ENCODE measurements around the gene CCL26. TPM values are rescaled to one million over a fixed set of nuclear protein-coding genes. Genes with fewer than 3 reads are reported as not detected.
A peak's percentile ranks its signal among the peaks of the same experiment; 100 is the strongest.

CCL26 gene
- total and polyA plus RNA-seq, 4 donors: 1.9 to 2.0 TPM; not detected in 2

- no peaks in the 10 kb centered on the region for H3K4me1 ChIP-seq (ENCODE audit: control insufficient read depth in 1 of 2, insufficient read depth in 2 of 2, low read length in 2 of 2)
- ATAC-seq (ENCODE audit: low FRiP score) (no peak), DNase-seq (no peak)
- no peaks in the 10 kb centered on the region for H3K27me3 ChIP-seq (ENCODE audit: control insufficient read depth in 1 of 2, insufficient read depth in 2 of 2, low read length in 1 of 2)
- peaks cover 2% of the 10 kb centered on the region for H3K9me3 ChIP-seq (ENCODE audit: control insufficient read depth, low read length)
- H3K36me3 ChIP-seq (ENCODE audit: control insufficient read depth in 1 of 2, insufficient read depth in 2 of 2, low read length in 1 of 2): no peaks in the 10 kb centered on the region
- no peak overlapping the region for H3K27ac ChIP-seq (ENCODE audit: low read depth in 1 of 2, low read length in 2 of 2)
- H3K4me3 ChIP-seq (ENCODE audit: low read length in 2 of 2): no peak overlapping the region
- WGBS, 2 donors: 49 to 56% methylated on average over 3 of the region's 3 CpGs
- intact Hi-C loops (cut with DNase I): no loop called here
Measured at GRCh38 chr7:75813084-75813483, 41.1 kb upstream of the CCL26 start.

GRCh38 chr7:75811894-75812678, 40.1 kb upstream of the CCL26 start:
- H3K4me1 ChIP-seq (ENCODE audit: control insufficient read depth in 1 of 2, insufficient read depth in 2 of 2, low read length in 2 of 2): no peaks in the 10 kb centered on the region
- H3K36me3 ChIP-seq (ENCODE audit: control insufficient read depth in 1 of 2, insufficient read depth in 2 of 2, low read length in 1 of 2): no peaks in the 10 kb centered on the region
- intact Hi-C loops (cut with DNase I): no loop called here
- no peak for ATAC-seq (ENCODE audit: low FRiP score)
- H3K9me3 ChIP-seq (ENCODE audit: control insufficient read depth, low read length): peaks cover 9% of the 10 kb centered on the region
- DNase-seq: no peak
- no peaks in the 10 kb centered on the region for H3K27me3 ChIP-seq (ENCODE audit: control insufficient read depth in 1 of 2, insufficient read depth in 2 of 2, low read length in 1 of 2)
- H3K4me3 ChIP-seq (ENCODE audit: low read length in 2 of 2): no peak overlapping the region
- no peak overlapping the region for H3K27ac ChIP-seq (ENCODE audit: low read depth in 1 of 2, low read length in 2 of 2)
- WGBS, 2 donors: 86 to 90% methylated on average over 11 of the region's 11 CpGs

- Histone ChIP-seq H3K36me3 (ENCODE audit: control insufficient read depth in 1 of 2, insufficient read depth in 2 of 2, low read length in 1 of 2) (no peaks in the 10 kb centered on the region), H3K9me3 (ENCODE audit: control insufficient read depth, low read length) (peaks cover 16% of the 10 kb centered on the region), H3K27ac (ENCODE audit: low read depth in 1 of 2, low read length in 2 of 2) (no peak overlapping the region), H3K4me1 (ENCODE audit: control insufficient read depth in 1 of 2, insufficient read depth in 2 of 2, low read length in 2 of 2) (no peaks in the 10 kb centered on the region), H3K27me3 (ENCODE audit: control insufficient read depth in 1 of 2, insufficient read depth in 2 of 2, low read length in 1 of 2) (no peaks in the 10 kb centered on the region), H3K4me3 (ENCODE audit: low read length in 2 of 2) (no peak overlapping the region)
- no peak for DNase-seq
- intact Hi-C loops (cut with DNase I): no loop called here
- WGBS, 2 donors: 48 to 63% methylated on average over 6 of the region's 6 CpGs
- ATAC-seq (ENCODE audit: low FRiP score): peak; percentile 19
Measured at GRCh38 chr7:75809396-75809795, 37.4 kb upstream of the CCL26 start.

- Histone ChIP-seq H3K27me3 (ENCODE audit: control insufficient read depth in 1 of 2, insufficient read depth in 2 of 2, low read length in 1 of 2) (no peaks in the 10 kb centered on the region), H3K9me3 (ENCODE audit: control insufficient read depth, low read length) (peaks cover 16% of the 10 kb centered on the region), H3K4me1 (ENCODE audit: control insufficient read depth in 1 of 2, insufficient read depth in 2 of 2, low read length in 2 of 2) (no peaks in the 10 kb centered on the region), H3K4me3 (ENCODE audit: low read length in 2 of 2) (no peak overlapping the region), H3K36me3 (ENCODE audit: control insufficient read depth in 1 of 2, insufficient read depth in 2 of 2, low read length in 1 of 2) (no peaks in the 10 kb centered on the region), H3K27ac (ENCODE audit: low read depth in 1 of 2, low read length in 2 of 2) (no peak overlapping the region)
- WGBS, 2 donors: 86 to 90% methylated on average over 6 of the region's 6 CpGs
- ATAC-seq (ENCODE audit: low FRiP score): no peak
- no peak for DNase-seq
- intact Hi-C loops (cut with DNase I): no loop called here
Measured at GRCh38 chr7:75808106-75808505, 36.1 kb upstream of the CCL26 start.

- Histone ChIP-seq H3K4me1 (ENCODE audit: control insufficient read depth in 1 of 2, insufficient read depth in 2 of 2, low read length in 2 of 2) (no peaks in the 10 kb centered on the region), H3K36me3 (ENCODE audit: control insufficient read depth in 1 of 2, insufficient read depth in 2 of 2, low read length in 1 of 2) (no peaks in the 10 kb centered on the region), H3K27me3 (ENCODE audit: control insufficient read depth in 1 of 2, insufficient read depth in 2 of 2, low read length in 1 of 2) (no peaks in the 10 kb centered on the region), H3K9me3 (ENCODE audit: control insufficient read depth, low read length) (peaks cover 16% of the 10 kb centered on the region), H3K27ac (ENCODE audit: low read depth in 1 of 2, low read length in 2 of 2) (no peak overlapping the region), H3K4me3 (ENCODE audit: low read length in 2 of 2) (no peak overlapping the region)
- DNase-seq (no peak), ATAC-seq (ENCODE audit: low FRiP score) (no peak)
- intact Hi-C loops (cut with DNase I): no loop called here
- WGBS, 2 donors: 88 to 90% methylated on average over 9 of the region's 9 CpGs
Measured at GRCh38 chr7:75807452-75807851, 35.4 kb upstream of the CCL26 start.

GRCh38 chr7:75806560-75807307, 34.7 kb upstream of the CCL26 start:
- ATAC-seq (ENCODE audit: low FRiP score): no peak
- no peak for DNase-seq
- Histone ChIP-seq H3K9me3 (ENCODE audit: control insufficient read depth, low read length) (peaks cover 16% of the 10 kb centered on the region), H3K4me3 (ENCODE audit: low read length in 2 of 2) (no peak overlapping the region), H3K27me3 (ENCODE audit: control insufficient read depth in 1 of 2, insufficient read depth in 2 of 2, low read length in 1 of 2) (no peaks in the 10 kb centered on the region), H3K36me3 (ENCODE audit: control insufficient read depth in 1 of 2, insufficient read depth in 2 of 2, low read length in 1 of 2) (no peaks in the 10 kb centered on the region), H3K27ac (ENCODE audit: low read depth in 1 of 2, low read length in 2 of 2) (no peak overlapping the region), H3K4me1 (ENCODE audit: control insufficient read depth in 1 of 2, insufficient read depth in 2 of 2, low read length in 2 of 2) (no peaks in the 10 kb centered on the region)
- WGBS, 2 donors: 90 to 91% methylated on average over 4 of the region's 4 CpGs
- intact Hi-C loops (cut with DNase I): no loop called here

- DNase-seq (no peak), ATAC-seq (ENCODE audit: low FRiP score) (no peak)
- 60 to 64% methylated on average over 5 of the region's 5 CpGs for WGBS, 2 donors
- H3K27ac ChIP-seq (ENCODE audit: low read depth in 1 of 2, low read length in 2 of 2): no peak overlapping the region
- no peak overlapping the region for H3K4me3 ChIP-seq (ENCODE audit: low read length in 2 of 2)
- H3K36me3 ChIP-seq (ENCODE audit: control insufficient read depth in 1 of 2, insufficient read depth in 2 of 2, low read length in 1 of 2): no peaks in the 10 kb centered on the region
- H3K4me1 ChIP-seq (ENCODE audit: control insufficient read depth in 1 of 2, insufficient read depth in 2 of 2, low read length in 2 of 2): no peaks in the 10 kb centered on the region
- H3K27me3 ChIP-seq (ENCODE audit: control insufficient read depth in 1 of 2, insufficient read depth in 2 of 2, low read length in 1 of 2): no peaks in the 10 kb centered on the region
- intact Hi-C loops (cut with DNase I): no loop called here
- H3K9me3 ChIP-seq (ENCODE audit: control insufficient read depth, low read length): peaks cover 16% of the 10 kb centered on the region
Measured at GRCh38 chr7:75804705-75805104, 32.7 kb upstream of the CCL26 start.

GRCh38 chr7:75804004-75804403, 32.0 kb upstream of the CCL26 start:
- no peak for ATAC-seq (ENCODE audit: low FRiP score)
- H3K27ac ChIP-seq (ENCODE audit: low read depth in 1 of 2, low read length in 2 of 2): no peak overlapping the region
- H3K9me3 ChIP-seq (ENCODE audit: control insufficient read depth, low read length): peaks cover 16% of the 10 kb centered on the region
- no peaks in the 10 kb centered on the region for H3K27me3 ChIP-seq (ENCODE audit: control insufficient read depth in 1 of 2, insufficient read depth in 2 of 2, low read length in 1 of 2)
- H3K4me3 ChIP-seq (ENCODE audit: low read length in 2 of 2): no peak overlapping the region
- intact Hi-C loops (cut with DNase I): no loop called here
- 82 to 85% methylated on average over 2 of the region's 2 CpGs for WGBS, 2 donors
- no peaks in the 10 kb centered on the region for H3K4me1 ChIP-seq (ENCODE audit: control insufficient read depth in 1 of 2, insufficient read depth in 2 of 2, low read length in 2 of 2)
- no peaks in the 10 kb centered on the region for H3K36me3 ChIP-seq (ENCODE audit: control insufficient read depth in 1 of 2, insufficient read depth in 2 of 2, low read length in 1 of 2)
- DNase-seq: no peak

GRCh38 chr7:75802552-75802821, 30.5 kb upstream of the CCL26 start:
- Histone ChIP-seq H3K36me3 (ENCODE audit: control insufficient read depth in 1 of 2, insufficient read depth in 2 of 2, low read length in 1 of 2) (no peaks in the 10 kb centered on the region), H3K27me3 (ENCODE audit: control insufficient read depth in 1 of 2, insufficient read depth in 2 of 2, low read length in 1 of 2) (no peaks in the 10 kb centered on the region), H3K27ac (ENCODE audit: low read depth in 1 of 2, low read length in 2 of 2) (no peak overlapping the region), H3K4me1 (ENCODE audit: control insufficient read depth in 1 of 2, insufficient read depth in 2 of 2, low read length in 2 of 2) (no peaks in the 10 kb centered on the region), H3K9me3 (ENCODE audit: control insufficient read depth, low read length) (peaks cover 9% of the 10 kb centered on the region), H3K4me3 (ENCODE audit: low read length in 2 of 2) (no peak overlapping the region)
- DNase-seq (no peak), ATAC-seq (ENCODE audit: low FRiP score) (no peak)
- intact Hi-C loops (cut with DNase I): no loop called here
- 77 to 85% methylated on average over 5 of the region's 5 CpGs for WGBS, 2 donors

All from aorta (tissue), 5 donors.